ENCODE results near the gene KRTAP5-6.
"Not testable (repeated sequence)": the region's sequence is repeated elsewhere in the genome, so short reads cannot be mapped to it uniquely, and the experiment has no call there.

KRTAP5-6 gene

GRCh38 chr11:1686220-1686619, 10.8 kb upstream of the KRTAP5-6 start:
- not testable (repeated sequence) for DNase-seq (ENCODE audit: extremely low read depth, low read depth)

GRCh38 chr11:1688336-1688947, 8.6 kb upstream of the KRTAP5-6 start:
- not testable (repeated sequence) for DNase-seq (ENCODE audit: extremely low read depth, low read depth)

GRCh38 chr11:1689250-1690166, 7.5 kb upstream of the KRTAP5-6 start:
- not testable (repeated sequence) for DNase-seq (ENCODE audit: extremely low read depth, low read depth)

GRCh38 chr11:1690167-1691025, 6.6 kb upstream of the KRTAP5-6 start:
- DNase-seq (ENCODE audit: extremely low read depth, low read depth): no peak
- TF ChIP-seq CTCF (IDR thresholded peaks at IDR 0.05; ENCODE audit: low read depth, low read length): no peak

- no peak for DNase-seq (ENCODE audit: extremely low read depth, low read depth)
- no peak for TF ChIP-seq CTCF (IDR thresholded peaks at IDR 0.05; ENCODE audit: low read depth, low read length)
Measured at GRCh38 chr11:1691026-1691877, 5.7 kb upstream of the KRTAP5-6 start.

GRCh38 chr11:1691878-1692707, 4.9 kb upstream of the KRTAP5-6 start:
- TF ChIP-seq CTCF (IDR thresholded peaks at IDR 0.05; ENCODE audit: low read depth, low read length): no peak

GRCh38 chr11:1692708-1693326, 4.2 kb upstream of the KRTAP5-6 start:
- DNase-seq (ENCODE audit: extremely low read depth, low read depth): no peak
- no peak for TF ChIP-seq CTCF (IDR thresholded peaks at IDR 0.05; ENCODE audit: low read depth, low read length)

More at GRCh38 chr11:1691878-1692707, 4.9 kb upstream of the KRTAP5-6 start:
- no peak for DNase-seq (ENCODE audit: extremely low read depth, low read depth)
